GM12892 (cell line): ENCODE results near the gene C12orf56.

Experiments
- POLR2A ChIP-seq: IDR thresholded peaks from 2 replicates; pipeline ENCODE4 v1.6.1; 2011; ENCODE audit warnings: low read depth, low read length, control low read depth
- POLR2AphosphoS5 ChIP-seq: IDR thresholded peaks from 2 replicates; pipeline ENCODE4 v1.6.1; 2011; ENCODE audit warnings: low read depth, low read length, control low read depth
- TAF1 ChIP-seq: IDR thresholded peaks from 2 replicates; pipeline ENCODE4 v1.6.1; 2011; ENCODE audit warnings: low read depth, mild to moderate bottlenecking, control low read depth, low read length, borderline replicate concordance

- no peak for TF ChIP-seq POLR2A
- no peak for TF ChIP-seq POLR2AphosphoS5
- no peak for TF ChIP-seq TAF1
Measured at GRCh38 chr12:64413884-64414283, 23.3 kb upstream of the C12orf56 start.
